NCI-H1694 (cell line): ENCODE measurements around the gene MAD1L1.

Experiments
- DNase-seq: peaks from one replicate; lab custom pipeline; 2025; lab: John Stamatoyannopoulos, UW

MAD1L1 gene

DNA sequence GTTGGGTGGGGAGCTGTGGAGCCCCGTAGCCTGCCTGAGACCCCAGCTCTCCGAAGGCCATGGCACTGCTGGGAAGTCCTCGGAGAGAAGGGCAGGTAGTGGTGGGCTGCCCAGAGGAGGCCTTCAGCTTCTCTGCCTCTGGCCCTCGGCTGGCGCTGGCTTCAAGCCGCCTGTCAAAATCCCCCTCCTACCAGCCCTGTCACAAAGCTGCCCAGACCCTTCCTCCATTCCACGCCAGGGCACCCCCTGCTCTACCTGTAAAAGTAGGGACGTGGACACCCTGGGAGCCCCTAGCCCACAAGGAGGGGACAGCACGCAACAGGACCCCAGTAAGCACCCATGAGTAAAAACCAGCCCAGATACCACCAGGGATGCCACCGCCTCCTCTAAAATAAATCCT, 31.6 kb downstream of the MAD1L1 start:
- no peak for DNase-seq

DNA sequence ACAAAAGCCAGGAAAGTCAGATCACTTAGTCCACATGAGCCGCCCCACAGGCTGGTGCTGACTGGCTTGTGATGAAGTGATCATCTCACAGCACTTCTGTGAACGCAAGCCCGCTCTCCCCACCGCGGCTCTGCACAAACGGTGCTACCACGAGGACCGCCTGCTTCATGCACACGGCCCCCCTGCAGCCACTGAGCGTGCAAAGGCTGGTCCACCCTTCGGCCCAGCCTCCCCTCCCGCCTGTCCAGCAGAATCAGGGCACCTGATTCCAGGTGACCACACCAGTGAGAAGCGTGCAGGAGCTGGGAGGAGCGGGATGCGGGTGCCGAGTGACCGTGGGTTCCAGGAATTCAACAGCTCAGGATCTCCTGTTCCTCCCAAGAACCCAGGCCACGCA, 32.2 kb downstream of the MAD1L1 start:
- DNase-seq: no peak

DNA sequence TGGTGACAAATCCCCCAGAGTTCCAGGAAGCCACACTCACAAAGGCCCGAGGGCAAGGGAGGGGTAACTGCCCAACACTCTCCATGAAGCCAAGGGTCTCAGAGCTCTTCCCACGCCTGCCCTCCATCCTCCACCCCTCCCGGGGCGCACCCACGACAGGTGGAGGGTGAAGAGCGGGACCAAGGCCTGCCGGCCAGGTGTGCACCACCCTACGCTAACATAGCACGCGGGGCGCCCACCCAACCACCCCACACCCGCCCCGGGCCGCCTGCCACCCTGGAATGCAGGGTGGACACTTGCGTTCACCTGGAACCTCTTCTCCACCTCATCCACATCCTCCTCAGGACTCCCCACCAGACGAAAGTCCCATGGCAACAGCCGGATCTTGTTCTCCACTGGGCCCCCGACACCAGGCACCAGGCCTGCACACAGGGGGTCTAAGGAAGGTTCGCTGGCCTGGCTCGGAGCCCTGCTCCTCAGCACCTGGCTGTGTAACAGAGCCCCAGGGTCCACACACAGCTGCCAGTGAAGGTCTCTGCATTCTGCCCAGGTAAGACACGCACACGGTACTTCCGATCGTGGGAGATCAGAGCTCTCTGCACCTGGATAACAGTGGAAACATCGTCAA, 32.7 kb downstream of the MAD1L1 start:
- DNase-seq: no peak

DNA sequence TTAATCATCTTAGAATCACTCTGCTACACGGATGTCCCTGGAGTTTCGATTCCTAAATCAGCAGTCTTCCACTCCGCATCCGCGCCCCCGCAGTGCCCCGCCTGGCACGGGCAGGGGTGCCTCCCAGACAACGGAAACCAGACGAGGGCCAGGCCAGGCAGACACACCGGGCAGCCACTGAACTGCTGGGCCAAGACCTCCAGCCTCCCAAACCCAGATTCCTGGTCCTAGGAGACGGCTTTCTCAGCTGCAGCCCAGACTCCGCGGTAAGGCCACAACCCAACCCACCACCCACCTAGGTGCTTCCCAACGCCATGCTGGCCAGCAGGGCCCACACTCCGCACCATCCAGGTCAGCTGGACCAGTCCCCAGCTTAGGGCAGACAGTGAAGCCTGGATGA, 33.2 kb downstream of the MAD1L1 start:
- DNase-seq: no peak

DNA sequence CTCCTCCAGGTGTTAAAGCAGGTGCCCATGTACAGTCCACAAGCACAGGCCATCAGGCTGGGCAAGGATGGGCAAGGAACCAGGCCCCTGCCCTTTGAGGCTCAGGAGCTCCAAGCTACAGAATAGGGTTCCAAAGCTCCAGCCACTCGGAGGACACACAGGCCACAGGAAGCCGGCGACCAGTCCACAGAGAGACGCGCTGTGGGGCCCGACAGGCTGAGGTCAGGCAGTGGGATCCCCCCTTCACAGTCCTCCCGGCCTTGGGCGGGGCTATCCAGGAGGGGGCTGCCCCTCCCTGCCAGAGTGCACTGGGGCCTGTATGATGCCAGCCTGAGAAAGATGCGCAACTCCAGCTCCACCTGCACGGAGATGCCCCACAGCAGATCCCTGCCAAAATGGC, 34.0 kb downstream of the MAD1L1 start:
- DNase-seq: no peak

DNA sequence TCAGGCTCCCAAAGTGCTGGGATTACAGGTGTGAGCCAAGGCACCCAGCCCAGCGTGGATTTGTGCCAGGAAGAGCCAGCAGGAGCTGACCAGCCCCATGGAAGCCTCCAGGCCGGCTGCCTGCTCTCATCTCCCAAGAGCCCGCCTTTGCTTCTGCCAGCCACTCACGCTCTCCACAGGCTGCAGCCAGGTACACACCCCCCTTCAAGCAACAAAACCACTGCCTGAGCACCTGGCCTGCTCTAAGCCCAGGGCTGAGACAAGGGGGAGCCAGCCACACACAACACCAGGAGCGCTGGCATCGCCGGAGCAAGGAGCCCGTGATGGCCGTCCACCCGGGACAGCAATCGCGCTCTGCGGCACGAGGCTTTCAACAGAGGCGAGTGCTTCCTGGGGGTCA, 34.5 kb downstream of the MAD1L1 start:
- DNase-seq: no peak

DNA sequence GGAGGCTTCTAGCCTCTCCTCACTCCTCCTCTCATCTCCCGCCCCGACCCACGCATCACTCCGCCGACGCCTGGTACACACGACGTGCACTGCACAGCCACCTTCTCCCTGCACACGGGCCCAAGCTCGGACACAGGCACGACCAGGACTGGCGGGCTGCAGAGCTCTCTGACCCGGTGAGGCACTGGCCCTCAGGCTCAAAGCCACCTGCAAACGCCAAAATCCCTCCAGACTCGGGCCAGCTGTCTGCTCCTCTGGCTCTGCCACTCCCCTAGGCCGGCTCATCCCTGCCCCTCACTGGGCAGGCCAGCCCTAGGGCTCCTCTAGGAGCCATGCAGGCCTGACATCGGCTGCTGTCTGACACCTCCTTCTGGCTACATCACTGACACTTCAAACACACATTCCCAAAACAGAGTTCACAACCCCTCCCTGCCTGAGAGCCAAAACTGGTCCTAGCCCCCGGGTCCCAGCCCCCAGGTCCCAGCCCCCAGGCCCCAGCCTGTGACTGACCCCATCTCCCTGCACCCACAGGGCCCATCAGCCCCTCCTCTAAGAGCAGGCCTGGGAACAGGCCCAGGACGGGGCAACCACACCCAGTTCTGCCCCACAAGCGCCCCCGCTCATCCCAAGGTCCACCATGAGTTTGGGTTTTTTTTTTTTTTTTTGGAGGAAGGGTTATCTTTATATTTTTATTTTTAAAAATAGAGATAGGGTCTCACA, 35.1 kb downstream of the MAD1L1 start:
- DNase-seq: no peak

DNA sequence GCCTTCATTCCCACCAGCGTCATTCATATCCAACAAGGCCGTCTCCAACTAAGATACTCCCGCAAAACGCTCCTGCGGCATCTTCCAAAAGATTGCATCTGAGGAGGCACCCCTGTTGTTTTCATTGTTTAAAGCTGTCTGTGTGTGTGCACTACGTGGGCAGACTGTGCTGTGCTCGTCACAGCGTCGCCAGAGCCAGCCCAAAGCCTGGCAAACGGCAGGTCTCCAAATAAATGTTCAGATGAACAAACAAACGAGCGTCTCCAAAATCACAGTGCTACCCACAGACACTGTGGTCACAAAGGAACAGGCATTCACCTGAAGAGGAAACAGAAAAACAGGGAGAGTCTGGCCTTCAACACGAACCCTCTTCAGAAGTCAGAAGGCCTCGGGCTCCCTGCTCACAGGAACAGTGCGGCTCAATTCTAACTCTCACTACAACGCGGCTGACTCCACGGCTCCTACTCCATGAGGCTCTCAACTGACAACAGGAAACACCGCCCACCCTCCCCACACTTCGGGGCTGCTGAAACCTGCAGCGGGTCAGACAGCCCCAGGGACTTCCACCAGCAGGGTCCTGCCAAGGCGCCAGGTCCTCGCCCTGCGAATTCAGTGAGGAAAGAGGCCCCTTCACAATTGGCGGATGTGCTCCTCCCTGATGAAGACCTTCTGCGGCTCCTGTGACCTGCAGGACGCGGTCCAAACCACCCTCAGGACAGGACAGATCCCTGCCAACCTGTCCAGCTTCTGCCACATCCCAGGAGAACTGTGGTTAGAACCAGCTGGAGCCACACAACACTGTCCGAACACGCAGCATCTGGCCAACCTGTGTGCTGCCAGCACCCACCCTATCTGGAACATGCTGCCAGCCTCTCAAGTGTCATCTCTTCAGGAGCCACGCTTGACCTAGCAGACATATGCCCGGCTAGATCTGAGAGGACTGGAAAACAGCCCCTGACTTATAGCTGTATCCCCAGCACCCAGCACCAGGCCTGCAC, 36.1 kb downstream of the MAD1L1 start:
- peak; percentile 6 for DNase-seq

DNA sequence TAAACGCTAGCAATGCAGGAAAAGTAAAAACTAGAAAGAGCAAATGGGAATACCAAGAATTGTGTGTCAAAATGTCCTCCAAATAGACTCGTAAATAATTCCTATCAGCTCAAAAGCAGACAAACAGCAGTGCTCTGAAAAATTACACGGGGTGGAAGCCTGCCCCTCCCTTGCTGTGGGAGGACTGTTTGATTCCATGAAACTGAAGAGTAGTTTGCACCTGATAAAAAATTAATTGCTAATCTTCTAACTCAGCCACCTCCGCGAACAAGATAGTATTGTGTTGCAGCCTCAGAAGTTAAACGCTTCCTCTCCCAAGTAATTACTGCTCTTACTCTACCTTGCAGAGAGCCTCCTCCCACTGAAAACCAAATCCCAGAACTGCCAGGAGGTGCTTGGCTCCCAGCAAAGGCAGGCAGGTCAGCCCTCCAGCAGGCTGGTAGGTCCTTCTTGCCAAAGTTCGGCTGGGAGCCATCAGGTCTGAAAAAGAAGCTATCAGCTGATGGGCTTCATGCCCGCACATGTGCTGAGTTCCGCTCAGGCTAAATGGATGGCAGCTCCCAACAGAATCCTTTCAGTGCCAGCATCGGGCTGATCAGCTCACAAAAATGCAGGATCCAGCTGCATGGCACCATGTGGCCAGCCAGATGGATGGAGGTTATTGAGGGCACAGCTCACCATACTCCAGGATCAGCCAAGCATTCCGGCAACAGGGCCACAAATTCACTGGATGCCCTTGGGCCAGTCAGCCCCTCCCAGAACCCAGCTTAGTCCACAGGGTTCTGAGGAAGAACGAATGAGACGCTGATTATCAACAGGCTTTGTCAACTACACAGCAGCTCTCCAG, 37.1 kb downstream of the MAD1L1 start:
- peak; percentile 96 for DNase-seq

DNA sequence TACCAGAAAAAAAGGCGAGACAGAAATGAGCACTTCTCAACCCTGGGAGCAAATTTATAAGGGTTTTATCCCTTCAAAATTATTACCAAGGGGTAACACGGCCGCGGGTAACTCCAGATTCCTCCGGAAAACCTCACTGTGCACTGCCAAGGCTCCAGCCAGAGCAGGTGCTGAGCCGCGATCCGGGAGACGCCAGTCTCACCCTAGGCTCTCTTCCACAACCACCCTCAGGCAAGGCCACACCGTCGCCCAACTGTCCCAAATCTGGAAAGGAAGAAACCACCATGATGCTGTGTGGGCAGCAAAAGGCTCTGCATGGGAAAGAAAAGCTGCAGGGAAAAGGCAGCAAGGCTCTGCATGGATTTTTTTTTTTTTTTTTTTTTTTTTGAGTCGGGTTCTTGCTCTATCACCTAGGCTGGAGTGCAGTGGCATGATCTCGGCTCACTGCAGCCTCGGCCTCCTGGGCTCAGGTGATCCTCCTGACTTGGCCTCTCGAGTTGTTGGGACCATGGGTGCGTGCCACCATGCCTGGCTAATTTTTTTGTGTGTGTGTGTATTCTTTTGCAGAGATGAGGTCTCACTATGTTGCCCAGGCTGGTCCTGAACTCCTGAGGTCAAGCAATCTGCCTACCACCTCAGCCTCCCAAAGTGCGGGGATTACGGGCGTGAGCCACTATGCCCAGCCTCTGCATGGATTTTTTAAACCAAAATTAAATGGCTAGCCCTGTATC, 39.0 kb downstream of the MAD1L1 start:
- no peak for DNase-seq

DNA sequence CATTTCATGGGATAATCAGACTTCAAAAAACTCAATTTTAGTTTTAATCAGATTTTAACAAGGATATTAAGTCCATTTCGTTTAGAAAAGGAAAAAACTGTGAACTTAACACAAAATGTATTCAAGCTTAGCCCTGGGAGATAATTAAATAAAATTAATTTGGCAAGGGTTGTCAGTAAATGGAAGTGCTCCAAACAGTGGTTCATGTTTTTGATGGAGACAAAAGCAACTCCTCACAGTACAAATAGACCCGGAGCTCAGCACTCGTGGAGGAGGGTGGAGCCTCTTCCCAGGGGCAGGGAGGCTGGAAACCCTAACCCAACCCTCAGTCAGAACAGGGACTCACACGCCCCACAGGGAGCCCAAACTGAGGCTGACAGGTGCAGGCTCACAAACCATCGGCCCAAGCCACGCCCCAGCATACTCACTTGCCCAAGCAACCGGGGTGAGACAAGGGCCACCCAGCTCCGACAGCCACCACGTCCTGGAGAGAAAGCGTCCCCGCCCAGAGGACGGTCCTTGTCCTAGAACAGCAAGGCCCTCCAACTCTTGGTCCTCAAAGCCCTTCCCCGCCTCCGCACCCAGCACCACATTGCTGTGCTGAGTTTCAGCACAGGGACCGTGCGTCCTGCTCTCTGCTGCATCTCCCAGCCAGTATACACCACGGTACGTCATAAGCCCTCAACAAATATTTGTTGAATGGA, 39.8 kb downstream of the MAD1L1 start:
- no peak for DNase-seq

DNA sequence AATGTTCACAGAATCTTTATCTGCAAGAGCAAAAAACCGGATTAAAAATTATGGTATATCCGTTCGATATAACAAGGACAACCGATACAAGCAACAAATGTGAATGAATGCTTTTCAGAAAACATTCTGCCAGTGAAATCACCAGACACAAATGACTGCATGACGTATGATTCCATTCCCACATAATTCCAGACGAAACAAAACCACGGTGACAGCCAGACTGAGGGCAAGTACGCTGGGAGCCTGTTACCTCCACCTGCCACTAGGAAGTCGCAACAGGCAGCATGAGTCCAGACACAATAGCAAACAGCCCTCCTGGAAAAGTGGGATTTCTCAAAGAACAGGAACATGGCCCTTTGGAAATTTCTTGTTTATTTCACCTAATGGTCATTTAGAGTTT, 41.7 kb downstream of the MAD1L1 start:
- DNase-seq: no peak

DNA sequence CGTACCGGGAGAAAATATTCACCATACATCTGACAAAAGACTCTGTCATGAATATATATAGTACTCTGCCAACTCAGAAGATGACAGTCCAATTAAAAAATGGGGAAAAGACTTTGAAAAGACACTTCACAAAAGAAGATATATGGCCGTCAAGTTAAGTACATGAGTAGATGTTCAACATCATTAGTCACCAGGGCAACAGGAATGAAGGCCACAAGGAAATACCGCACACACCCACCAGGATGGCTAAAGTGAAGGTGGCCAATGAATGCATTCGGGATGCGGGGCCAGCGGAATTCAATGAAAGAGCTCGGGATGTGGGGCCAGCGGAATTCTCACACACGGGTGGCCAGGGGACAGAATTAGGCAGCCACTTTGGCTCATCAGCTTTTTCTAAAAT, 42.2 kb downstream of the MAD1L1 start:
- no peak for DNase-seq

DNA sequence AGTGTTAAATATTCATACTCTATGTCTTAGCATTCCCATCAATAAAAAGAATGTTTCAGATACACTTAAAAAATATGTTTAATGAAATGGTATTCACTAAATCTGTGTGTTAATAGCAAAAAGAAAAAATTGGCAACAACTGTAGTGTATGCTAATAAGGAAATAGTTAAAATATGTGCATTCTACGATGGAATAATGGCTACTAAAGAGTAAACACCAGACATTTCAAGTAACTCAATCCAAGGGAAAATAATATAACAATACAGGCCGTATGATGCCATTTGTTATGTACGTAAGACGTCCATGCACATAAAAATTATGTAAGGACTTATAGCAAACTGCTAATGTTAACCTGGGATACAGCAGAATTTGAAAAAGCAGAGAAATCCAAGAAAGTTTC, 46.6 kb downstream of the MAD1L1 start:
- no peak for DNase-seq

DNA sequence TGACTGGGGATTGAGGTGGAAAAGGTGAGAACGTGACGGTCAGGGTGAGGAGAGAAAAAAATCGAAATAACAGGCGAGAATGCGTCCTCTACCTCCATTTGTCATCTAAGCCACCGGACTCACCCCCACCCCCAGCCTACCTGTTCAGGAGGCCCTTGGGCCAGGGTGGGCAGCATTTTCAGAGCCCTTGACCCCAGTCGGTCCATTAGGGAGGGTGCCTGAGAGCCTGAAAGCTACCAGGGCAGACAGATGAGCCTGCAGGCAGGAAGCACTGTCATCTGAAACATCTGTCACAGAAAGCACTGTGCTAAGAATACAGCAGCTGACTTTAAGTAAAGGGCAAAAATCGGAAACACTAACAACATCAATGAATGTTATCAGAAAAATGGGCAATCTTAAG, 47.0 kb downstream of the MAD1L1 start:
- peak; percentile 22 for DNase-seq

DNA sequence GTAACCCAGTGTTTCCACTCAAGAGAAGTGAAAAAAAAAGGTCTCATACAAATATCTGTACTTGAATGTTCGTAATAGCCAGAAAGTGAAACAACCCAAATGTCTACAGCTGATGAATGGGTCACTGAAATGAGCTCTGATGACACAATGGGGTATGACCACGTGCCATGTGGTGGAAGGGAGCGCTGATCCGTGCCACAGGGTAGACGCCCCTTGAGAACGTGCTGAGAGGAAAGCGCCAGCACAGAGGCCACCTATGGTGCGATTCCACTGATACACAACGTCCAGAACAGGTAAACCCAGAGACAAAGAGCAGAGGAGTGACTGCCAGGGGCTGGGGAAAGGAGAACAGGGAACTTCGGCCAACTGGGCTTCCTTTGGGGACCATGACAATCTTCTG, 50.3 kb downstream of the MAD1L1 start:
- no peak for DNase-seq

DNA sequence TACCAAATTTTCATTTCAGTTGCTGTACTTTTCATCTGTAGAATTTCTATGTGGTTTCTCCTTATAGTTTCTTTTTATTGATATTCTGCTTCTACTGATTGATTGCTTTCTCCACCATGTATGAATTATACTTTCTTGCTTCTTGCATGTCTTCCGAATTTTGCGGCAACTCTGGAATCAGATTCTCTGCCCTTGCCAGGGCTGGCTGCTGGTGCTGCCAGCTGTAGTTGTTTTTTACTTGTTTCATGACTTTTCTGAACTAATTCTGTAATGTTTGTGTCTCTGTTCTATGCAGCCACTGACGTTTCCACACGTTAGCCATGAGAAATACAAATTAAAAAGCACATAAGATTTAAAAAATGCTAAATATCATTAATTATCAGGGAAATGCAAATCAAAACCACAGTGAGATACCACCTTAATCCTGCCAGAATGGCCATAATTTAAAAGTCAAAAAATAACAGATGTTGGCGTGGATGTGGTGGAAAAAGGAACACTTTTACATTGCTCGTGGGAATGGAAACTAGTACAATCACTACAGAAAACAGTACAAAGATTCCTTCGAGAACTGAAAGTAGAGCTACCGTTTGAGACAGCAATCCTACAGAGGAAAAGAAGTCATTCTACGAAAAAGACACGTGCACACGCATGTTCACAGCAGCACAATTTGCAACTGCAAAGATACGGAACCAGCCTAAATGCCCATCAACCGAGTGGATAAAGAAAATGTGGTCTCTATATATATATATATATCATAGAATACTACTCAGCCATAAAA, 51.5 kb downstream of the MAD1L1 start:
- no peak for DNase-seq

DNA sequence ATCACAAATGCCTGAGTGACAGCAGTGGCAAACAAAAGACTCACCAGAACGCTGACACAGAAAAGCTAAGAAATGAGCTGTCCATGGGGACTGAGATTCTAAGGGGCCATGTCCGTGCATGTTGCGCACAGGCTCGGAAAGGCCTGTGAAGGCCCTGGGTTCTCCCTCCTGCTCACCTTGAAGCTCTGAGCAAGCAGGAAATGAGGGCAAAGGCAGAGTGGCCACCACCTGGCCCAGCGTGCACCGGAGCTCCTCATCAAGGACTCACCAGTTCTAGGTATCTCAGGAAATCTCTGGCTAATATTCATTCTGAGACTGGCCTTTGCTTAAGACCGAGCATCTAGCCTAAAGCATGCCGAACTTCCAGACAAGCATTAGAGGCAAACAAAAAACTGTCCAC, 52.7 kb downstream of the MAD1L1 start:
- DNase-seq: no peak

DNA sequence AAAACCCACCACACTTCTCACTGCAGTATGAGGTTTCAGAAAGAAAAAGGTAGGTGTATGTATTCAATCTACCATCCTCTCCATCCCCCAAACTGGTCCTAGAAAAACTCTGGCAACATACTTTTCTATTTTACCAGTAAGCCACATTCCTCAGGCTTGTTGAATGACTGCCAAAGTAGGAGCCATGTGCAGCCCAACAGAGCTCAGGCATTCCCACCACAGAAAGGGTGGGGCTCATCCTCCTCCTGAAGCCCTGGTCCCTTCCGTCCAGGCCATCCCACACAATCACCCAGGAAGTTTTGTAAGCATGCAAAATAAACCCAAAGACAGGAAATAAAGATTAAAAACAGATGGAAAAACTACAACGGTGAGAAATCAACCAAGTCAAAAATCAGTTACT, 57.2 kb downstream of the MAD1L1 start:
- DNase-seq: no peak

DNA sequence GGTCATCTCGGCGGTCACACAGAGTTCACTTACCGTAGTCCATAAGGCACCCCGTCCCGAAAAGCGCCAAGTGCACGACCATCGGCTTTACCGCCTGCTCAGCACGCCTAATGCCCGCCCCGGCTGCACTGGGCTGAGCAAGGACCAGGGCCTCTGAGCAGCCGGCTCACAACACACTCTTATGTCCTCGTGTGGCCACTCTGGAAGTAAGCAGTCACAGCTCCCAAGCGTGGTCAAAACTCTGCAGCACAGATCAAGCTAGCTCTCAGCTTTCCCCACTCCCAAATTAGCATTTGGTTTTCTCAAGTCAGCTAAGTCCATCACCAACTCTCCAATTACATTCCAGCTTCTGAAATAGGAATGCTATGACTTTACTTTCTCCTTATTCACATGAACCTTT, 57.7 kb downstream of the MAD1L1 start:
- no peak for DNase-seq
